Panc1 (cell line): ENCODE data around the gene COG8. TPM values are rescaled to one million over a fixed set of nuclear protein-coding genes. Genes with fewer than 3 reads are reported as not detected.

Source experiments
- ATAC-seq: fragments of 200-7000 bp; cut with Tn5 transposase; 2 replicates; pipeline ENCODE4 v1.9.1; 2020; ENCODE audit warnings: mild to moderate bottlenecking, moderate library complexity
- BruUV-seq: library from RNA; stranded (reverse); fragments of 400-500 nt; replicated peaks from 2 replicates; lab custom pipeline; 2021; lab: Mats Ljungman, UMichigan
- CTCF ChIA-PET: fragments of 300-600 bp; sonication (Branson Sonifier 250); formaldehyde crosslinking; loops from one replicate; lab custom pipeline; 2022; ENCODE audit warnings: antibody characterized with exemption; lab: Charles Lee
- POLR2A ChIA-PET: fragments of 300-600 bp; sonication (Branson Sonifier 250); formaldehyde crosslinking; loops from one replicate; lab custom pipeline; 2022; ENCODE audit warnings: antibody characterized with exemption; lab: Charles Lee
- DNase-seq: peaks from one replicate; pipeline ENCODE4 v3.0.0-alpha.2; 2010; ENCODE audit warnings: low read depth, low spot score
- H3K27ac ChIP-seq: 2 replicates; pipeline ENCODE4 v1.5.1; 2011; ENCODE audit warnings: mild to moderate bottlenecking, low read length, inconsistent platforms
- H3K27me3 ChIP-seq: fragments of 200-500 bp; sonication (Bioruptor generic); 2 replicates; pipeline ENCODE4 v1.6.0; 2014; ENCODE audit warnings: low read length, inconsistent platforms; ENCODE audit not compliant: control insufficient read depth, insufficient read depth
- H3K36me3 ChIP-seq: fragments of 200-500 bp; sonication (Bioruptor generic); 2 replicates; pipeline ENCODE4 v1.5.1; 2014; ENCODE audit warnings: inconsistent platforms, mild to moderate bottlenecking, low read length, moderate library complexity; ENCODE audit not compliant: control insufficient read depth, insufficient read depth
- H3K4me1 ChIP-seq: 2 replicates; pipeline ENCODE4 v1.5.1; 2011; ENCODE audit warnings: inconsistent platforms, mild to moderate bottlenecking, low read length, moderate library complexity; ENCODE audit not compliant: control insufficient read depth, insufficient read depth
- H3K4me3 ChIP-seq, 2 experiments: 2 replicates each; pipeline ENCODE4 v1.5.1; 2011 to 2012; ENCODE audit warnings: low read depth in 2 of 2, low read length in 2 of 2, mild to moderate bottlenecking in 2 of 2, inconsistent platforms in 1 of 2, moderate library complexity in 1 of 2
- H3K9me3 ChIP-seq: fragments of 200-500 bp; sonication (Bioruptor generic); 2 replicates; pipeline ENCODE4 v1.5.1; 2014; ENCODE audit warnings: low read depth, mild to moderate bottlenecking, inconsistent platforms, low read length, moderate library complexity; ENCODE audit not compliant: control insufficient read depth, insufficient read depth
- POLR2AphosphoS5 ChIP-seq: IDR thresholded peaks from 2 replicates; pipeline ENCODE4 v1.6.1; 2012; ENCODE audit warnings: mild to moderate bottlenecking, low read depth, low read length, moderate library complexity
- REST ChIP-seq, 2 experiments: IDR thresholded peaks; 2 replicates each; pipeline ENCODE4 v1.6.1; 2011 to 2012; ENCODE audit warnings: low read depth in 2 of 2, control low read depth in 1 of 2, low read length in 1 of 2, mild to moderate bottlenecking in 1 of 2, moderate library complexity in 1 of 2; ENCODE audit not compliant: insufficient read depth in 1 of 2
- SIN3A ChIP-seq: IDR thresholded peaks from 2 replicates; pipeline ENCODE4 v1.6.1; 2012; ENCODE audit warnings: low read depth, mild to moderate bottlenecking, low read length, moderate library complexity, borderline replicate concordance; ENCODE audit not compliant: insufficient read depth
- TCF7L2 ChIP-seq: IDR thresholded peaks from 2 replicates; pipeline ENCODE4 v1.6.1; 2011; ENCODE audit warnings: mild to moderate bottlenecking, low read depth, low read length, inconsistent platforms
- in situ Hi-C: cut with HindIII; loops from 2 replicates; pipeline ENCODE4 v1.10.0; 2016; ENCODE audit warnings: low sequenced_read_pairs, low pct_unique_long_range_greater_than_20kb
- intact Hi-C: fragments of 100-400 bp; cut with micrococcal nuclease; formaldehyde crosslinking; loops from one replicate; pipeline ENCODE4 v1.10.0; 2022; ENCODE audit not compliant: unreplicated experiment
- total RNA-seq: library from RNA; stranded (reverse); gene quantifications from one replicate; pipeline ENCODE4 v1.2.1, GENCODE V29; 2021; ENCODE audit not compliant: unreplicated experiment
- TF ChIP-seq, protein P1 (sequence below): fragments of 450-650 bp; IDR thresholded peaks from 2 replicates; pipeline ENCODE4 v1.5.1; 2017; ENCODE audit warnings: mild to moderate bottlenecking

COG8 gene
- total RNA-seq, 1 experiment from 2014 or later, result 30.5 TPM

DNA sequence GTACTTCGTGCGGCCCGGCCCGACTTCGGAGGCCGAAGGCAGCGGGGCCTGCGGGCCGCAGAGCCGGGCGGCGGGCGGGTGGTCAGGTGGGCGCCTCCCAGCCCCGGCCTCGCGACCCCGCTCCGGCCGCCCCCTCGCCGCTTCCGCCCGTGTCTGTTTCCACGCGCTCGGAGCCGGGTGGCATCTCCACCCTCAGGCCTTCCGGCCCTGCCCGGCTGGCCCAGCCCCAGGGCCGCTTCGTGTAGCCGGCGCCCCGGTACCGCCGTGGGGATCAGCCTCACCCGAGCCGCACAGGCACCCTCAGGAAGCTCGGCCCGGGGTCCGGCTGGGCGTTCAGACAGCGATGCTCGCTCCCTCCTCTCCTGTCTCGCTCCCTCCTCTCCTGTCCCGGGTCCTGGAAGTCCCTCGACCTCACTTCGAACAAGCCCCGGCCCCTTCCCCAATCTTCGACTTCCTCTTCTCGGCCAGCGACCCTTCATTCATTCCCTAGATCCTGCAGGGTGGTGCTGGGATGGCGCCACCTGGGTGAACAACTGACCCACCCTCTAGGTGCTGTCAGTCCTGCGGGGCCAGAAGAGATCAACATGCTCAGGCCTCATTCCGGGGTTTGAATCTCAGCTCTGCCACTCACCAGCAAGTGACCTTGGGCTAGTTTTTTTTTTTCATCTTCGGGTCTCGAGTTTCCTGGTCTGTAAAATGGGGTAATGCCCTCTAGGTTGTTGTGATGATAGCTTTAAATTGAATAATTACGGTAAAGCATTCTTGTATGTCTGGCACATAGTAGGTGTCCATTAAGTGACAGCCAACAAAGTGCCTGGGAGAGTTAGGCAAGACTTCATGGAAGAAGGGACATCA, 27.6 kb downstream of the COG8 start:
- ChIA-PET CTCF (no interaction called here), POLR2A (no interaction called here)
- intact Hi-C loops, result no loop called here

DNA sequence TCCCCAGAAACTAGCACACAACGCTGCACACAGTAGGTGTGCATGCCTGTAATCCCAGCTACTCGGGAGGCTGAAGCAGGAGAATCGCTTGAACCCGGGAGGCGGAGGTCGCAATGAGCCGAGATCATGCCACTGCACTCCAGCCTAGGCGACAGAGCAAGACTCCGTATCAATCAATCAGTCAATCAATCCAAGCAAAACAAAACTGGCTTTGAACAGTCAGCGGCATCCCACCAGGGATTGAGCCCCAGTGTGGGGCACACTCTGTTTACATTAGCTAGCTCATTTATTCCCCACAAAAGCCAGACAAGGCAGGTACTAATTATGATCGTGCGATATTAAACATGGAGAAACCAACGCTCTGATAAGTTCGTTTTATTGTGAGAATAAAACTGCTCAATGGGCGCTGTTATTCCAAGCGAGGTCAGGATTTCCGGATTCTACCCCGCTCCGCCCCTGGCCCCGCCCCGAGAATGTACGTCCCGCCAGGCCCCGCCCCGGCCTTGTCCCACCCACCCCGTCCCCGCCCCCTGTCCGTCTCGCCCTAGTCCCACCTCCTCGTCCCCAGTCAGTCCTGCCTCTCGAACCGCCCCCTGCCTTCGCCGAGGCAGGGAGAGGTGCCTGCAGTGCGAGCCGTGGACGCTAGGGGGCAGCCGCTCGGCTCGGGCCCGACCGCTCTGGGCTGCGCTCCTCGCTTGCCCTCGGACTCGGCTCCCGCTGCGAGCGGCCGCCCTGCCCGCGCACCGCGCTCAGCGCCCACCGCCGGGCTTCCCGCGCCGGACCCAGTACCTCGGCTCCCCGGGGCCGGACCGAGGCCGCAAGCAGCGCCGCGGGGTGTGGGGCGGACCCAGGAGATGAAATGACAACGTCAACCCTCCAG, 28.5 kb downstream of the COG8 start, which contains the start of gene VPS4A:
VPS4A (plus strand) TSS at position 698 of the 880 bp plus-strand sequence; CDS start at position 860, 162 bp downstream.
- H3K4me3 ChIP-seq, result peak within 1 kb of the TSS; percentile 72 to 74
- ChIA-PET POLR2A (no interaction called here), CTCF (no interaction called here)
- no peaks in the 10 kb centered on the region for H3K4me1 ChIP-seq
- peaks cover 4% of the 10 kb centered on the region; the same call in 1 of the 2 replicates for H3K36me3 ChIP-seq
- H3K27me3 ChIP-seq, result no peaks in the 10 kb centered on the region
- intact Hi-C loops (no loop called here), in situ Hi-C loops (no loop called here)
- H3K27ac ChIP-seq, result peak within 1 kb of the TSS; percentile 78
- no TSS peak for BruUV-seq
- ATAC-seq, result peak; percentile 95
- peak; percentile 77 for DNase-seq
- H3K9me3 ChIP-seq, result no peaks in the 10 kb centered on the region
- TF ChIP-seq TCF7L2, result no peak
- TF ChIP-seq POLR2AphosphoS5, result peak; percentile 78
- TF ChIP-seq, protein P1, sequence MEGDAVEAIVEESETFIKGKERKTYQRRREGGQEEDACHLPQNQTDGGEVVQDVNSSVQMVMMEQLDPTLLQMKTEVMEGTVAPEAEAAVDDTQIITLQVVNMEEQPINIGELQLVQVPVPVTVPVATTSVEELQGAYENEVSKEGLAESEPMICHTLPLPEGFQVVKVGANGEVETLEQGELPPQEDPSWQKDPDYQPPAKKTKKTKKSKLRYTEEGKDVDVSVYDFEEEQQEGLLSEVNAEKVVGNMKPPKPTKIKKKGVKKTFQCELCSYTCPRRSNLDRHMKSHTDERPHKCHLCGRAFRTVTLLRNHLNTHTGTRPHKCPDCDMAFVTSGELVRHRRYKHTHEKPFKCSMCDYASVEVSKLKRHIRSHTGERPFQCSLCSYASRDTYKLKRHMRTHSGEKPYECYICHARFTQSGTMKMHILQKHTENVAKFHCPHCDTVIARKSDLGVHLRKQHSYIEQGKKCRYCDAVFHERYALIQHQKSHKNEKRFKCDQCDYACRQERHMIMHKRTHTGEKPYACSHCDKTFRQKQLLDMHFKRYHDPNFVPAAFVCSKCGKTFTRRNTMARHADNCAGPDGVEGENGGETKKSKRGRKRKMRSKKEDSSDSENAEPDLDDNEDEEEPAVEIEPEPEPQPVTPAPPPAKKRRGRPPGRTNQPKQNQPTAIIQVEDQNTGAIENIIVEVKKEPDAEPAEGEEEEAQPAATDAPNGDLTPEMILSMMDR, result peak; percentile 90
- TF ChIP-seq SIN3A, result 0 out of 2 replicates have a peak, but pooled peaks have one; percentile 43

More for the DNA sequence above, 27.6 kb downstream of the COG8 start:
- no peaks in the 10 kb centered on the region for H3K9me3 ChIP-seq
- ATAC-seq (peak; percentile 79), DNase-seq (no peak)
- no peak for TF ChIP-seq SIN3A
- TF ChIP-seq REST (IDR thresholded peaks at IDR 0.05; ENCODE audit: insufficient read depth in 1 of 2, low read depth in 2 of 2, low read length in 1 of 2), result no peak
- TF ChIP-seq, protein P1, result 0 out of 2 replicates have a peak, but pooled peaks have one; percentile 48
- BruUV-seq, result no TSS peak
- H3K36me3 ChIP-seq, result peaks cover 4% of the 10 kb centered on the region; the same call in 1 of the 2 replicates
- H3K4me3 ChIP-seq, result peak overlapping the region; percentile 72 to 74
- H3K27me3 ChIP-seq, result no peaks in the 10 kb centered on the region
- no peaks in the 10 kb centered on the region for H3K4me1 ChIP-seq
- in situ Hi-C loops, result no loop called here
- peak overlapping the region; percentile 78 for H3K27ac ChIP-seq
